ENCODE measurements around the gene TMEM184A.

DNA sequence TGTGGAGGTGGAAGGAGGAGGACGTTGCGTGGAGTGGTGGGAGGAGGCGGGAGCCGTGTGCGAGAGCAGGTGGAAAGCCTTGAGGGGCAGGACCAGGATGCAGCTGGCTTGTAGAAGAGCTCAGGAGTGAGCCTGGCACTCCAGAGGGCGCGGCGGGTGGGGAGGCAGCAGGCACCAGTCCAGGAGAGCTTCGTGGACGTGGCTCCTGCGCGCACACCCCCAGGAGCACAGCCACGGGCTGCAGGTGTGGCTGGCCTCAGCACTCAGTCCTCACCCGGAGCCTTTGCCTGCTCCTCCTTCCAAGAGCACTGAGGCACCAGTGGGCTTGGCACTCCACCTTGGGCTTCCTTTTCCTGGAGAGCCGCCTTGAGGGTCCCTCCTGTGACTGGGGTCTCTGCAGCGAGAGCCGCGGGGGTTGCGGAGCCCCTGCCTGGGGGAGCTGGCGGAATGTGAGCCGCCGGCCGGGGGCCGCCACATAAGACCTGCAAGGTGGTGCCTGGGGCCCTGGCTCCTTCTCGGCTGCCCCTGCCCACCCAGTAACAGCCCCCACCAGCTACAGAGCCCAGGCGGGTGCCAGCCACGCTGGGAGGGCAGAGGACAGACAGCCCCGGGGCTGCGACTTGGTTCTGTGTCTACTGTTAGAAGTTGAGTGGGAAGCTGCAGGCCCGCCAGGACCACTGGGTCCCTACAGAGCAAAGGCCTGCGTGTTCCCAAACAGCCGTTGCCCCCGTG lies 14.4 kb downstream of the TMEM184A start:
- no peak for TF ChIP-seq NFE2L2 (IDR thresholded peaks at IDR 0.05; ENCODE audit: low read depth, low read length)
- no peak; the same call in 1 of the 2 replicates for TF ChIP-seq POLR2A (IDR thresholded peaks at IDR 0.05; ENCODE audit: low read depth, low read length)
- TF ChIP-seq, protein P1, sequence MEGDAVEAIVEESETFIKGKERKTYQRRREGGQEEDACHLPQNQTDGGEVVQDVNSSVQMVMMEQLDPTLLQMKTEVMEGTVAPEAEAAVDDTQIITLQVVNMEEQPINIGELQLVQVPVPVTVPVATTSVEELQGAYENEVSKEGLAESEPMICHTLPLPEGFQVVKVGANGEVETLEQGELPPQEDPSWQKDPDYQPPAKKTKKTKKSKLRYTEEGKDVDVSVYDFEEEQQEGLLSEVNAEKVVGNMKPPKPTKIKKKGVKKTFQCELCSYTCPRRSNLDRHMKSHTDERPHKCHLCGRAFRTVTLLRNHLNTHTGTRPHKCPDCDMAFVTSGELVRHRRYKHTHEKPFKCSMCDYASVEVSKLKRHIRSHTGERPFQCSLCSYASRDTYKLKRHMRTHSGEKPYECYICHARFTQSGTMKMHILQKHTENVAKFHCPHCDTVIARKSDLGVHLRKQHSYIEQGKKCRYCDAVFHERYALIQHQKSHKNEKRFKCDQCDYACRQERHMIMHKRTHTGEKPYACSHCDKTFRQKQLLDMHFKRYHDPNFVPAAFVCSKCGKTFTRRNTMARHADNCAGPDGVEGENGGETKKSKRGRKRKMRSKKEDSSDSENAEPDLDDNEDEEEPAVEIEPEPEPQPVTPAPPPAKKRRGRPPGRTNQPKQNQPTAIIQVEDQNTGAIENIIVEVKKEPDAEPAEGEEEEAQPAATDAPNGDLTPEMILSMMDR (conservative IDR thresholded peaks at IDR 0.05; ENCODE audit: low read depth, low read length) = no peak
- TF ChIP-seq, protein P2, sequence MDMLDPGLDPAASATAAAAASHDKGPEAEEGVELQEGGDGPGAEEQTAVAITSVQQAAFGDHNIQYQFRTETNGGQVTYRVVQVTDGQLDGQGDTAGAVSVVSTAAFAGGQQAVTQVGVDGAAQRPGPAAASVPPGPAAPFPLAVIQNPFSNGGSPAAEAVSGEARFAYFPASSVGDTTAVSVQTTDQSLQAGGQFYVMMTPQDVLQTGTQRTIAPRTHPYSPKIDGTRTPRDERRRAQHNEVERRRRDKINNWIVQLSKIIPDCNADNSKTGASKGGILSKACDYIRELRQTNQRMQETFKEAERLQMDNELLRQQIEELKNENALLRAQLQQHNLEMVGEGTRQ (IDR thresholded peaks at IDR 0.05; ENCODE audit: low read depth, low read length) = no peak
- no peak for TF ChIP-seq RAD21 (IDR thresholded peaks at IDR 0.05; ENCODE audit: low read length)
- no peak for TF ChIP-seq RFX5 (IDR thresholded peaks at IDR 0.05; ENCODE audit: low read depth, low read length)
- TF ChIP-seq CHD1 (IDR thresholded peaks at IDR 0.05; ENCODE audit: low read depth, low read length) = no peak
- no peak for TF ChIP-seq MXI1 (IDR thresholded peaks at IDR 0.05; ENCODE audit: borderline replicate concordance, low read depth, low read length)
- no peak for TF ChIP-seq MAFK (IDR thresholded peaks at IDR 0.05; ENCODE audit: low read depth, low read length)
- no peak for TF ChIP-seq RCOR1 (IDR thresholded peaks at IDR 0.05; ENCODE audit: insufficient replicate concordance, low read length)
- no peak for TF ChIP-seq SMC3 (IDR thresholded peaks at IDR 0.05; ENCODE audit: low read depth, low read length)
- no peak for TF ChIP-seq BHLHE40 (IDR thresholded peaks at IDR 0.05; ENCODE audit: low read depth, low read length)
